Stimulated activated CD8-positive, alpha-beta memory T cell treated with anti-CD3 and anti-CD28 coated beads, Interleukin-12 subunit alpha, Interleukin-12 subunit beta, amount 100 ng/mL, for 1 hour (primary cell): ENCODE measurements around the gene VAMP2.

Experiments
- DNase-seq: peaks from one replicate; pipeline ENCODE4 v3.0.0-alpha.2; 2020; ENCODE audit warnings: low read depth

VAMP2 gene, protein sequence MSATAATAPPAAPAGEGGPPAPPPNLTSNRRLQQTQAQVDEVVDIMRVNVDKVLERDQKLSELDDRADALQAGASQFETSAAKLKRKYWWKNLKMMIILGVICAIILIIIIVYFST

DNA sequence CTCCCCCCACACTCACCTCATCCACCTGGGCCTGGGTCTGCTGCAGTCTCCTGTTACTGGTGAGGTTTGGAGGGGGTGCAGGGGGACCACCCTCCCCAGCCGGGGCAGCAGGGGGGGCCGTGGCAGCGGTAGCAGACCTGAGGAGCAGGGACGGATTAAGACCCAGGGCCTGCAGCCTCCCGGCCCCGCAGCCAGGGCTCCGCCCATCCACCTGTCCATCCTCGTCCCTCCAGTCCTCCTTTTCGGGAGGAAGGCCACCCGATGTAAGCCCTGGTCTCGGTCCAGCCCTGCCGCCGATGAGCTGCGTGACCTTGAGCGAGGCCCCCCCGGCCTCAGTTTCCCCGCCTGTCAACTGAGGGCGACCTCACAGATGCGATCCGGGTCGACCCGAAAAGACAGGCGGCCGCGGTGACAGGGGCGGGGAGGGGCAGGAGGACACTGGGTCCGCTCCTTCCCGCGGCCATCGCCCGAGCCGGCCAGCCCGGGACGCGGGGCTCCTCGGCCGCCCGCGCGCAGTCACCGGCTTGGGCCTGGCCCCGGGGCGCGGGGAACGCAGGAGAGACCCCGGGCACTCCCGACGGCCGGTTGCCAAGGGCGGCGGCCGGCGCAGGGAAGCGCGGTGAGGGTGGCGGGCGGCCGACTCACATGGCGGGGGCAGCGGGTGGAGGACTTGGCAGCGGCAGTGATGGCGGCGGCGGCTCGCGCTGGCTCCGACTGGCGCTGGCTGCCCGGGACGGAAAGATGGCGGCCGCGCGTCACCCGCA is at the start of gene VAMP2:
Gene VAMP2 (minus strand): TSS at position 716 of the 764 bp plus-strand sequence. CDS start 69 bp downstream, at position 647.
- peak; percentile 67 for DNase-seq

DNA sequence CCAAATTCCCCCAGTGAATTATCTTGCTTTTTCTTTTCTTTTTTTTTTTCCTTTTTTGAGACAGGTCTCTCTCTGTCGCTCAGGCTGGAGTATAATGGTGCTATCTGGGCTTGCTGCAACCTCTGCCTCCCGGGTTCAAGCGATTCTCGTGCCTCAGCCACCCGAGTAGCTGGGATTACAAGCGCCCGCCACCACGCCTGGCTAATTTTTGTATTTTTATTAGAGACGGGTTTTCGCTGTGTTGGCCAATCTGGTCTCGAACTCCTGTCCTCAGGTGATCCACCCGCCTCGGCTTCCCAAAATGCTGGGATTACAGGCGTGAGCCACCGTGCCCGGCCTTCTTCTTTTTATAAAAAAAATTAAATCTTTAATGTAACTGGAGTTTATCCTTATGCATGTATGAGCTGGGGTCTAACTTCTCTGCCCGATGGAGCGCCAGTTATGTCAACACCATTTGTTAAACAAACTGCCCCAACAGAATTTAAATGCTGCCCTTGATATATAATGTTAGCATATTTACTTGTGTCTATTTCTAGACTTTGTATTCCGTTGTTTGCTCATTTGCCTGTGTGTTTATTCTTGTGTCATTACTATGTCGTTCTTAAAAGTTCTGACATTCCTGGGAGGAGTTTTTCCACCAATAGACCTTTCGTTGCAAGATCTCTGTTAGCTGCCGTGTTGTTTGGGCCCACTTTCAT is 48.2 kb upstream of the VAMP2 start:
- no peak for DNase-seq

DNA sequence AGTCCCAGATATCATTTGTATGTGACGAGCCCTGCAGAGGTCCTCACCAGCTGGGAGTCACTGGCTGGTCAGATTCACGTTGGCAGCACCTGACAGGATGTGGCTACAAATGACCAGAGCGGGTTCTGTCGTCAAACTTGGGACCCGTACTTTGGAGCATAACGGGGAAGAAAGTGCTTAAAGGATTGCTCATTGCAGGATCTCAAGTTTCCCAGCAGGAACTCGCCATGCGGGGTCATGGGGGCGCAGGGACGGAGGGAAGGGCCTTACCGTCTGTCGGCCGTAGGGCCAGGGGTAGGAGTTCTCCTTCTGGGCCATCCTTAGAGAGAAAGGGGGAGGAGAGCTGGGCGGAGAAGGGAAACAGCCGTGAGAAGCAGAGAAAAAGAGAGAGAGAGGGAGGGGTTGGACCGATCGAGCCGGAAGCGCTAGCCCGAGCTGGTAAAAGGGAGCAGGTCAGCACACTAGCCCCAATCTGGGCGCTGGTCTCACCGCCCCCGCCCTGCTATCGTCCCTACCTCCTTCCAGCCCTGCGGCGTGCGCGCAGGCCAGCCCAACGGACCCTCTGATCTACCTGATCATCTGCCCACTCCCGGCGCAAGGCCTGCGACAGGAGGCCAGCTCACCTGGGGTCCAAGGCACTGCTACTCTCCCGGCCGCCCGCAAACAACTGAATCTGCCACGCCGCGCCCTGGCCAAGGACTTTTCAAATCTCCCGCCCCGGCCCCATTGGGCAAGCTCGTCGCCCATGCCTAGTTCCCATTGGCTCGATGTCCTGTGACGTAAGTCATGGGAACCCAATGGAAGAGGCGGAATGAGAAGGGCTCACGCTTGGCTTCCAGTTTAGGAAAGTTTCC is 47.4 kb upstream of the VAMP2 start, which contains the start of gene AURKB:
Gene AURKB (minus strand): TSS at position 669 of the 854 bp plus-strand sequence. CDS start 351 bp downstream, at position 318.
- peak; percentile 89 for DNase-seq

DNA sequence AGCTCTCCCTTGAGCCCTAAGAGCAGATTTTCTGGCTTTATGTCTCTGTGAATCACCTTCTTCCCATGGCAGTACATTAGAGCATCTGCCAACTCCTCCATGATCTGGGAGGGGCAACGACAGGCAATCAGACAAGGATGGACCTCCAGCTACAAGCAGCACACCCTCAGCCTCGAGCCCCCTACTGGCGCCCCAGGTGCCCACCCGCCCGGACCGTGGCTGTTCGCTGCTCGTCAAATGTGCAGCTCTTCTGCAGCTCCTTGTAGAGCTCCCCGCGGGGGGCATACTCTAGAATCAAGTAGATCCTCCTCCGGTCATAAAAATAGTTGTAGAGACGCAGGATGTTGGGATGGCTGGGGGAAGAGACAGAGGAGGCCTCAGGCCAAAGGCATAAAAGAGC is 43.8 kb upstream of the VAMP2 start:
- DNase-seq, result no peak

DNA sequence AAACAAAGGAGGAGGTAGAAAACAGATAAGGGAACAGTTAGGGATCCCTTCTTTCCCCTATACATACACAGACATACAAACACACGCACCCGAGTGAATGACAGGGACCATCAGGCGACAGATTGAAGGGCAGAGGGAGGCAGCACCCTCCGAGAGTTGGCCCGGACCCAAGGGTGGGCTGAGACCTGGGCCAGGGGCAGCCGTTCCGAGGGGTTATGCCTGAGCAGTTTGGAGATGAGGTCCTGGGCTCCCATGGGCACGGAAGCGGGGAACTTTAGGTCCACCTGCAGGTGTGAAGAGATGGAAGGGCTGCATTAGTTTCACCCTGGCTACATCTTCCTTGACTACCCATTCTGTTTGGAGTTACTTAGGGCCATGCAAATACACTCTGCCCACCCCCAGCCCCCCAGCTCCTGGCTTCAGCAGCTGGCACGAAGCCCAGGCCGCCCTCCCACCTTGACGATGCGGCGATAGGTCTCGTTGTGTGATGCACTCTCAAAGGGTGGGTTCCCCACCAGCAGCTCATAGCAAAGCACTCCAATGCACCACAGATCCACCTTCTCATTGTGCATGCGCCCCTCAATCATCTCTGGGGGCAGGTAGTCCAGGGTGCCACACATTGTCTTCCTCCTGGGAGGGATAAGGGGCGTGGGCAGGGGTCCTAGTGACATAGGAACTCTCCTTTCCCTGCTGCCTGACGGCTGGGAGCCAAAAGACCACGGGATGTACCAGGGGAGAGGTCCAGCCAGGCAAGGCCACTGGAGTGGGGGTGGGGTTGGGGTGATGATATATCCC is 42.2 kb upstream of the VAMP2 start:
- no peak for DNase-seq

DNA sequence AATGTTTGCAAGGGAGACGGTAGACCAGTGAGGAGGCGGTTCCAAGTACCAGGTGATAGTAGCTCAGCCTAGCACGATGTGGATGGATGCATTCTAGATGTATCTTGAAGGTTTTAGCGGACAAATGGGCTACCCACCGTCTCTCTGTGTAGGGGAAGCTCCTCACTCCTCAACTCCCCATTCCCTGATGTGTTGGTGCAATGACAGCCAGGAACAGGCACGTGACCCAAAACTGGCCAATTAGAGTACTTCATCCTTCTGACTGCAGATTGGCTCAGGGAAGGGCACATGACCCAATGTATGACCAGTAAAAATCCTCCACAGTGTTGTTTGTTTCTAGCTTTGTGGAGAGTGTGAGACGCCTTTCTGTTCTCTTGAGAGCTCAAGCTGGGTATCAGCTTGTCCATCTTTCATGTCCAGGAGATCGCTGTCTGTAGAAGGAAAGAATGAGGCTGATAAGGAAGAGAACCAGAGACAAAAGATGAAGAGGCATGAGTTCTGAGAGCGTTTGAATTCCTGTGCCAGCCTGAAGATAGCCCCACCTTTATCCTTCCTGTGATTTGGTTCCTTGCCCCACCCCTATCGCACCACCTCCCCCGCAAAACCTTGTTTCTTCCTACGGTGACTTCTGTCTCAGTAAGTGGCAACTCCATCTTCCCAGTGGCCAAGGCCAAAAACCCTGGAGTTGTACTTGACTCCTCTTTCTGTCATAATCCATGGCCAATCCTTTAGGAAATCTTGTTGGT is 29.5 kb upstream of the VAMP2 start:
- DNase-seq, result no peak

DNA sequence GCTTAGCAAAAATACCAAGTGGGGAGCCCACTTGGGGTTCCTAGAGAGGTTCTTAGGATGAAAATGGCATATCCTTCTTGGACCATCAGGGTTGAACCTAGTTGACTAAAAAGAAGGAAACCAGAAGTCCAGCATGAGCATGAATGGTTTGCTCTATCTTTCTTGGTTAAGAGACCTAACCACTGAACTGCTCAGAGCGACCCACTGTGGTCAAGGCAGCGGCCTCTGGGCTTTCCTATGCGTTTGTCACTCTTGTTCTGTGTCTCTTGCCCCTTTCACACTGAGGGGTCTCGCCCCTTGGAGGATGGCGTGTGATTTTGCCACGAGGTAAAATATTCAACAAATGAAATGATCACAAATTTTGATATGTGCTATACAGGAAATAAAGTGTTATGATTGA is 27.8 kb upstream of the VAMP2 start:
- no peak for DNase-seq

DNA sequence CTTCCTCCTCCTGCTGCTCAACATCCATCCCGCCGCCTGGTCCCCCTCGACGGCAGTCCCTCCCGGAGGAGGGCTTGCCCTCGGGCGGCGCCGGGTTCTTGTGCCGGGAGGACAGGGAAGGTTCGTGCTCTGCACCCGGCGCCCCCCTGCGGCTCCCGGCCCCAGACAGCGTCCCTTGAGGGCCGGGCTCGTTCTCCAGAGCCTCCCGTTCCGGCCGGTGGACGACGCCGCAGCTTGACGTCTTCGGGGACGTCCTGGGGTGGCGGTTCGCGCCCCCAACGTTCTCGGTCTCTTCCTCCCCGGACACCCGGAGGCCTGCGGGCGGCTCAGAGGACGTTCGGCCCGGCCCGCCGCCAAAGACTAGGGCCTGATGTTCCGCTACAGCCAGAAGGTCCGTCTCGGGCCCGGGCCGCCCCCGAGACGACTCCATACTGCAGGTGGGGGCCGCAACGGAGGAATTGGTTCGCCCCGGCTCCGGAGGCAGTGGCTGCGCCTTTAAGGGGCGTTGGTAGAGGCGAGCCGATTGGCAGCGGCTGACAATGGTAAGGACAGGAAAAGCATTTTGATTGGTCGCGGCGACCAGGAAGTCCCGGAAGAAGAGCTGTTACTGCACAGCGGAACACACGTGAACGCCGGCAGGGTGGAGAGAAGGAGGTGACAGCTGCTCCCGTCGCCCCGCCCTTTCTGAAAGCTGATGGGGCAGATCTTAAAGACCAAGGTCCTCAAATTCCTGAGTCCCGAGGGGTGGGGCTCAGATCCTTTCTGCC is 27.1 kb upstream of the VAMP2 start, which contains the start of gene BORCS6:
Gene BORCS6 (minus strand): TSS at position 470 of the 767 bp plus-strand sequence. CDS start 40 bp downstream, at position 430.
- DNase-seq, result peak; percentile 92

DNA sequence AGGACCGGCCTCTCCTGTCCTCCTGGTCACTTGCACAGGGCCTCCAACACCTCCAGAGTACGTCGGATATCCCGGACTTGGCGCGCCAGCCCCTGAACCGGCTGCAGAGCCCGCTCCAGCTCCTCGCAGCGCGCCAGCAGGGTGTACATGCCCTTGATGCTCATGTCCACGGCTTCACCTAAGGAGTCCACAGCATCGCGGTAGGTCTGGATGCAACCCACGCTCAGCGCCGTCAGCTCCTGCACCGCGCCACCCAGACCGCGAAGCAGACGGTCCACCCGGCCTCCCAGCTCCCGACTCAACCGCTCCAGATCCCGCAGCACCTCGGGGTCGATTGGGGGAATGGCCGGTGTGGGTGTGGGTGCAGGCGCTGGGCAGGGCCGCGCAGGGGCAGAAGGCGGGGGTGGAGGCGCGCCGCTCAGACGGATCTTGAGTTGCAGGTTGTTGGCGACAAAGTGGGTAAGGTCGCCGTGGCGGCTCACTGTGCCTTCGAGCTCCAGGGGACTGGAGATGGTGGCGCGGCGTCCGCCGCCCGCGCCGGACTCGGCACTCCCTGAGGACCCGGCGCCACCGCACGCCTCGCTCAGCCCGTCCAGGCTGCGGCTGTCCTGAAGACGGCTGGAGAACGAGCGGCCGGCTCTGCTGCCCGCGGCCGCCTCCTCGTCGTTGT is 26.4 kb upstream of the VAMP2 start:
- DNase-seq, result no peak

DNA sequence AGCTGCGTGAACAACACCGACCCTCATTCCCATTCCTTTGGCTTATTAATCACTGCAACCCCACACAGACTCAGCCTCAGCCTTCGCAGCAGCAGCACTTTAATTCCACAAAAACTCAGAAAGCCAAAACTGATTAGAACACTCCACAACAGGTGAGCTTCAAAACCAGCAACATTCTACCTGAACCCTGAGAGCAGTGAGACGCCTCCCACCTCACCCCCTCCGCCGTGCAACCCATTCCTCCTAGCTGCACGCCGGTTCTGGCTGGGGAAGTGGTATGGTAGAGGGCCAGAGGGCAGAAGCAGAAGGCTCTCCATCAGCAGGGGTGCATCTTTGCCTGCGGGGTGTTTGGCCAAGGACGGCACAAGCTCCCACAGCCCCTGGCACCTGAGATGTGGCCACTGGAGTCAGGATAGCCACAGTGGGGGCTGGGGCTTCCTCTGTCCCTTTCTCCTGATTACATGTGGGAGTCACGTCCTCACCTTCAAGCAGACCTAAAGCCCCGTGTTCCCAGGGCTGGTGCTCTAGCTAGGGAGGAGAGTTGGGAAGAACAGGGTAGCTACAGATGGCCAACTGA is 25.6 kb upstream of the VAMP2 start:
- no peak for DNase-seq

DNA sequence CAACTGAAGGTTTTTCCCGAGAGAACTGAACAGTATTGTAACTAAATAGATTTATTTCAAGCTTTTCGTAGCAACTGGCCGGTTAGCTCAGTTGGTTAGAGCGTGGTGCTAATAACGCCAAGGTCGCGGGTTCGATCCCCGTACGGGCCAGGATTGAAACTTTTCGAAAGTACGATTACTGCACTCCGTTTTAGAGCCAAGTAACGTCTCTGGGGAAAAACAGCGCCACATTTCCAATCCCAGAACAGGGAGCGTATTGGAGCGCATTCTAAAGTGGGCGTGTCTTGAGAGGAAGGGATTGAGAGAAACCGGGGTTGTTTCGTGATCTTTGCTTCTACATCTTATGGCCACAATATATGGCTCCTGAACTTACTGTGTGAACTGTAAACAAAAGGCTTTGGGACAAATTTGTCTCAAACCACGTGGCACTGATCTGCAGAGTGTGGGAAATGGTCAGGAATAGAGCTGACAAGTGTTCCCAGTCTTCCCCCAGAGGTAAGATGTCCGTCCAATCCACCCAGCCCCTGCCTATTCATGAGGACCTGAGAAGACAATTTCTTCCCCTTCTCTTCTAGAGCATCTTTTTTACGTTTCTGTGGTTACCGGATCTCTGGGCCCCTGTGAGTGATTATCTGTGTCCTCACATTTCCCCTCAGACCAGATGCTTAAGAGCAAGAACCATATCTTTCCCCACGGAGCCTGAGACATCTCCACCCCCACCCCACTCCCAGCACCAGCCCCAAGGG is 24.9 kb upstream of the VAMP2 start:
- DNase-seq, result peak; percentile 84

DNA sequence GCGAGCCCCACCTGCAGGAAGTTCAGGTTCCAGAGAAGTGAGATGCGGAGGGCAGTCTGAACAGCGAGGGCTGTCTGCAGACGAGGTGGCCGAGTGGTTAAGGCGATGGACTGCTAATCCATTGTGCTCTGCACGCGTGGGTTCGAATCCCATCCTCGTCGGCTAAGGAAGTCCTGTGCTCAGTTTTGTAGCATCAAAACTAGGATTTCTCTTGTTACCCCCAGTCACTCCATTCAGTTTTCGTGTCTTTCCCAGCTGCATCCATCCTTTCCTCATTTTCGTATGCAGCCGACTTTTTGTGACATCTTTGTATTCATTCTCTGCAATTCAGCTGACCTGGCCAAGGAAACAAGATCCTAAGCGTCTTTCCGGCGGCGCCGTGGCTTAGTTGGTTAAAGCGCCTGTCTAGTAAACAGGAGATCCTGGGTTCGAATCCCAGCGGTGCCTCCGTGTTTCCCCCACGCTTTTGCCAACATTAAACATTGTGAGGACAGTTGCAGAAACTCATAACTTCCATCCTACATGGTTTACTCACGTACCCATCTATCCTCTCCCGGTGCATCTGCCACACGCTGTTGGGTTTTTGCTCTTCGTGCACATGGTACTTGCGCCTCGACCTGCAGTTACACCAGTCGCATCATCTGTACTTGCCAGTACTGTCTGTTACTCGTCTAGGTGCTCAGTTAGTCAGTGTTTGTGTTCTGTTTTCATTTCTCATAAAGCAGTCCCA is 24.2 kb upstream of the VAMP2 start:
- DNase-seq, result peak; percentile 84

DNA sequence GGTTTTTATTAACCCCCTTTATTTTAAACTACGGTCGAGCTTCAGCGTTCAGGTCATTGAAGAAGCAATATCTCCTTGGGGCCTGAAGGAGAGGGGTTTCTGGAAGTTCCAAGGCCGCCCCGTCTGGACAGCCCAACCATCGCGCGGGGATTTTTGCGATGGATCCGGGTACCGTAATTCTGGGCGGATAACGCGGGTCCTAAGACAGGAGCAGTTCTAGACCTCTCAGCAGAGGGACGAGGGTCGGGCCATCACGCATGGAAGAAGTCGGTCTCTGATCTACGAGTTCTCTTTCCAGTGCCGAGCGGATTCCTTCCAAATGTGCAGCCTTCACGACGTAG is 23.7 kb upstream of the VAMP2 start:
- no peak for DNase-seq

DNA sequence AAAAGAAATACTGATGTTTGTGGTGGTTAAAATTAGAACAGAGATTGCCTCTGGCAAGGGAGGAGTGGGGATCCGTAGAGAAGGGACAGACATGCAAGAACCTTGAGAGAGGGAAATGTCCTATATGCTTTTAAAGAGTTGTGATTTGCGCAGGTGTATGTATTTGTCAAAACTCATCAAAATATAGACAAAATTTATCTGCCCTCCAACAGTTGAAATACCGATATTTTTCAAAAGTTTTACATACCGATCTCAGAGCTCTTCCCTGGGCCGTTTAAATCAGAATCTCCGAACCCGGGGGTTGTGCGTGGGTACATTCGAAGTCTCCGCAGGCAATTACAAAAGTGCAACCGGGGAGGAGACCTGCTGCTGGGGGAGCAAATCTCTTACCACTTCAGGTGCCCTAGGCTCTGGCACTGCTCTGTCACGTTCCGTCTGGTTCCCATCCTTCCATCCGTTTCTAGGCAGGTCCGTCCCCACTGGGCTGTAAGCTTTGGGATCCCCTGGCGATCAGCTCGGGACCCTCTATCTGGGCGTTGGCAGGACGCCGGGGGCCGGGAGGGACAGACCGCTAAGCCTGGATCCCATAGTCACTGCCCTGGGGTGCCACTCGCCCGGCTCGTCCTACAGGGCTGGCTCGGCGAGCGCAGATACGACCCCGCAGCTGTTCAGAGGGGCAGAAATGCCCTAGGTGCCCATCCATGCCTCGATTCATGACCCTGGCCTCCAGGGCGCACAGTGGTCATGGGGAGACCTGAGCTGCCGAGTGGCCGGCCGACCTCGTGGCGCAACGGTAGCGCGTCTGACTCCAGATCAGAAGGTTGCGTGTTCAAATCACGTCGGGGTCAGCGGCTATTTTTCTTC is 23.1 kb upstream of the VAMP2 start:
- DNase-seq, result peak; percentile 89

DNA sequence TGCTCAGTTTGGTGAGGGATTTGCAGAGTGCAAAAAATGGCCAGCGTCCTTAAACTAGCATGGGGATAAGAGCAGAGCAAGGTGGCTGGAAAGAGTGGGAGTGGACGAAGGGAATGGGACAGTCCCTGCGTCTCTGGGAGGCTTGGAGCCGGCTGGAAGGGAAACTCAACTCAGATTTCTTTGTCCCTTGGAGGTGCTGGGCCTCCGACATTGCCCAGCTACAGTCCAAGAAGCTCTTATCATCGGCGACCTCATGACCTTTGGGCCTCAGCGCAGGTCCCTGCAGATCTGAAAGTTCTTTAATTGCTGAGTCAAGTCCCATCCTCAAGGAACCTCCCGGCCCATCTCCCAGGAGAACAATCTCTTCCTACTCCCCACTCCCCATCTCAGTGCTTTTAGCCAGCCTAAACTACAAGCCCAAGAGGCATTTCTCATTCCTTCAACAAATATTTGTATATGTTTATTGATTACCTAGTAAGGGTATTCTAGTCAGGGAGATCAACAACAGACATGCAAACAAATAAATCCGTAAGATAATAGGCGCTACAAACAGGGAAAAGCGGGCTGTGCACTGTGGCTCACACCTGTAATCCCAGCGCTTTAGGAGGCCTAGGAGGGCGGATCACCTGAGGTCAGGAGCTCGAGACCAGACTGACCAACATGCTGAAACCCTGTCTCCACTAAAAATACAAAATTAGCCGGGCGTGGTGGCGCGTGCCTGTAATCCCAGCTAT is 14.4 kb upstream of the VAMP2 start:
- no peak for DNase-seq
